Stromal cell of bone marrow (primary cell): ENCODE data around the gene SH3GL2.
"Not testable (repeated sequence)": the region's sequence is repeated elsewhere in the genome, so short reads cannot be mapped to it uniquely, and the experiment has no call there.

Experiments used
- DNase-seq: peaks from one replicate; pipeline ENCODE4 v3.0.0-alpha.2; 2012; ENCODE audit warnings: low read depth

The SH3GL2 gene

GRCh38 chr9:17751486-17751885 lies 172.6 kb downstream of the SH3GL2 start:
- no peak for DNase-seq

- DNase-seq, result no peak
Measured at GRCh38 chr9:17752021-17752420, 173.2 kb downstream of the SH3GL2 start.

- peak; percentile 13 for DNase-seq
Measured at GRCh38 chr9:17757816-17758215, 178.9 kb downstream of the SH3GL2 start.

GRCh38 chr9:17760250-17760649 lies 181.4 kb downstream of the SH3GL2 start:
- no peak for DNase-seq

GRCh38 chr9:17761984-17762676 lies 183.3 kb downstream of the SH3GL2 start:
- no peak for DNase-seq

- DNase-seq, result no peak
Measured at GRCh38 chr9:17764306-17764705, 185.4 kb downstream of the SH3GL2 start.

GRCh38 chr9:17765131-17765530 lies 186.3 kb downstream of the SH3GL2 start:
- DNase-seq, result not testable (repeated sequence)

GRCh38 chr9:17772223-17772622 lies 193.4 kb downstream of the SH3GL2 start:
- DNase-seq, result no peak

- DNase-seq, result no peak
Measured at GRCh38 chr9:17775656-17776055, 196.8 kb downstream of the SH3GL2 start.

- no peak for DNase-seq
Measured at GRCh38 chr9:17776735-17777134, 197.9 kb downstream of the SH3GL2 start.

GRCh38 chr9:17777465-17777864 lies 198.6 kb downstream of the SH3GL2 start:
- no peak for DNase-seq

- no peak for DNase-seq
Measured at GRCh38 chr9:17782430-17783149, 203.7 kb downstream of the SH3GL2 start.

GRCh38 chr9:17783227-17783626 lies 204.4 kb downstream of the SH3GL2 start:
- peak; percentile 13 for DNase-seq

- DNase-seq, result no peak
Measured at GRCh38 chr9:17789316-17789715, 210.4 kb downstream of the SH3GL2 start.

GRCh38 chr9:17793713-17794622 lies 215.1 kb downstream of the SH3GL2 start:
- peak; percentile 14 for DNase-seq

- peak; percentile 98 for DNase-seq
Measured at GRCh38 chr9:17795744-17796143, 216.9 kb downstream of the SH3GL2 start.

GRCh38 chr9:17799369-17799768 lies 220.5 kb downstream of the SH3GL2 start:
- peak; percentile 70 for DNase-seq

- no peak for DNase-seq
Measured at GRCh38 chr9:17800418-17800817, 221.6 kb downstream of the SH3GL2 start.

GRCh38 chr9:17802249-17802857 lies 223.5 kb downstream of the SH3GL2 start:
- DNase-seq, result no peak

GRCh38 chr9:17807613-17808282 lies 228.9 kb downstream of the SH3GL2 start:
- no peak for DNase-seq

- DNase-seq, result no peak
Measured at GRCh38 chr9:17810317-17810716, 231.5 kb downstream of the SH3GL2 start.
